Panc1 (cell line): ENCODE results near the gene ERF. TPM values are rescaled to one million over a fixed set of nuclear protein-coding genes. Genes with fewer than 3 reads are reported as not detected.
A peak's percentile ranks its signal among the peaks of the same experiment; 100 is the strongest.

Experiments used
- ATAC-seq: fragments of 200-7000 bp; cut with Tn5 transposase; 2 replicates; pipeline ENCODE4 v1.9.1; 2020; ENCODE audit warnings: mild to moderate bottlenecking, moderate library complexity
- BruUV-seq: library from RNA; stranded (reverse); fragments of 400-500 nt; replicated peaks from 2 replicates; lab custom pipeline; 2021; lab: Mats Ljungman, UMichigan
- CTCF ChIA-PET: fragments of 300-600 bp; sonication (Branson Sonifier 250); formaldehyde crosslinking; loops from one replicate; lab custom pipeline; 2022; ENCODE audit warnings: antibody characterized with exemption; lab: Charles Lee
- POLR2A ChIA-PET: fragments of 300-600 bp; sonication (Branson Sonifier 250); formaldehyde crosslinking; loops from one replicate; lab custom pipeline; 2022; ENCODE audit warnings: antibody characterized with exemption; lab: Charles Lee
- DNase-seq: peaks from one replicate; pipeline ENCODE4 v3.0.0-alpha.2; 2010; ENCODE audit warnings: low read depth, low spot score
- H3K27ac ChIP-seq: 2 replicates; pipeline ENCODE4 v1.5.1; 2011; ENCODE audit warnings: mild to moderate bottlenecking, low read length, inconsistent platforms
- H3K27me3 ChIP-seq: fragments of 200-500 bp; sonication (Bioruptor generic); 2 replicates; pipeline ENCODE4 v1.6.0; 2014; ENCODE audit warnings: low read length, inconsistent platforms; ENCODE audit not compliant: control insufficient read depth, insufficient read depth
- H3K36me3 ChIP-seq: fragments of 200-500 bp; sonication (Bioruptor generic); 2 replicates; pipeline ENCODE4 v1.5.1; 2014; ENCODE audit warnings: inconsistent platforms, mild to moderate bottlenecking, low read length, moderate library complexity; ENCODE audit not compliant: control insufficient read depth, insufficient read depth
- H3K4me1 ChIP-seq: 2 replicates; pipeline ENCODE4 v1.5.1; 2011; ENCODE audit warnings: inconsistent platforms, mild to moderate bottlenecking, low read length, moderate library complexity; ENCODE audit not compliant: control insufficient read depth, insufficient read depth
- H3K4me3 ChIP-seq, 2 experiments: 2 replicates each; pipeline ENCODE4 v1.5.1; 2011 to 2012; ENCODE audit warnings: low read depth in 2 of 2, low read length in 2 of 2, mild to moderate bottlenecking in 2 of 2, inconsistent platforms in 1 of 2, moderate library complexity in 1 of 2
- H3K9me3 ChIP-seq: fragments of 200-500 bp; sonication (Bioruptor generic); 2 replicates; pipeline ENCODE4 v1.5.1; 2014; ENCODE audit warnings: low read depth, mild to moderate bottlenecking, inconsistent platforms, low read length, moderate library complexity; ENCODE audit not compliant: control insufficient read depth, insufficient read depth
- POLR2AphosphoS5 ChIP-seq: IDR thresholded peaks from 2 replicates; pipeline ENCODE4 v1.6.1; 2012; ENCODE audit warnings: mild to moderate bottlenecking, low read depth, low read length, moderate library complexity
- SIN3A ChIP-seq: IDR thresholded peaks from 2 replicates; pipeline ENCODE4 v1.6.1; 2012; ENCODE audit warnings: low read depth, mild to moderate bottlenecking, low read length, moderate library complexity, borderline replicate concordance; ENCODE audit not compliant: insufficient read depth
- TCF7L2 ChIP-seq: IDR thresholded peaks from 2 replicates; pipeline ENCODE4 v1.6.1; 2011; ENCODE audit warnings: mild to moderate bottlenecking, low read depth, low read length, inconsistent platforms
- in situ Hi-C: cut with HindIII; loops from 2 replicates; pipeline ENCODE4 v1.10.0; 2016; ENCODE audit warnings: low sequenced_read_pairs, low pct_unique_long_range_greater_than_20kb
- intact Hi-C: fragments of 100-400 bp; cut with micrococcal nuclease; formaldehyde crosslinking; loops from one replicate; pipeline ENCODE4 v1.10.0; 2022; ENCODE audit not compliant: unreplicated experiment
- total RNA-seq: library from RNA; stranded (reverse); gene quantifications from one replicate; pipeline ENCODE4 v1.2.1, GENCODE V29; 2021; ENCODE audit not compliant: unreplicated experiment
- TF ChIP-seq, protein P1 (sequence below): fragments of 450-650 bp; IDR thresholded peaks from 2 replicates; pipeline ENCODE4 v1.5.1; 2017; ENCODE audit warnings: mild to moderate bottlenecking
- TF ChIP-seq, protein P2 (sequence below), 2 experiments: IDR thresholded peaks; 2 replicates each; pipeline ENCODE4 v1.6.1; 2011 to 2012; ENCODE audit warnings: low read depth in 2 of 2, control low read depth in 1 of 2, low read length in 1 of 2, mild to moderate bottlenecking in 1 of 2, moderate library complexity in 1 of 2; ENCODE audit not compliant: insufficient read depth in 1 of 2

Gene ERF
- total RNA-seq, 1 experiment from 2014 or later: 85.7 TPM

DNA sequence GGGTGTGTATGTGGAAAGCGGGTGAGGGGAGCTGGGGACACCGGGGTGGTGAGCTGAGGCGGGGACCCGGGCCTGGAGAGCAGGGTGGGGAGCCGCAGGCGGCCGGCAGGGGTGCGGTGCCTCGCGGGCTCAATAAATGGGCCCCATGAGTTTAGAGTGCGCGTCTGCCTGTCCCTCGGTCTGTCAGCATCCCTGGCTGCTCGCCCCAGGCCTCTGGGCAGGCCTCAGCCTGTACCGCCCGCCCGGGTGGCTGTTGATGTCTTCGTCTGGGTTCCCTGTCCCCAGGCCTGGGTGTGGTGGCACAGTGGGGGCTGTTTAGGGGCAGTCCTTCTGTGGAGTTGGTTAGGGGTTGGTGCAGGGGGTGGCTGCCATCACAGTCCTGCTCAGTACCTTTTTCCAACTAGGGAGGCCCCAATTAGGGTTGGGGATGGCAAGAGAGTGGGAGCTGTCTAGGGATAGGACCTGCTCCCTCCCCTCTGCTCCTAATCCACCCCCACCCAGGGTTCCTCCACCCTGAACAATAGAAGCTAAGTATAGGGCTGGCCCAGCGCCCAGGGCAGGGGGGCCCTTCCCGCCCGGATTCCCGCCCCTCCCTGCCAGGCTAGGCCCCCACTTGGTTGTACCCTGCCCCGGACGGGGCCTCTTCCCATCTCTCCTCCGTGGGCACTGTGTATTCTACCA is 26.4 kb upstream of the ERF start:
- peaks cover 51% of the 10 kb centered on the region for H3K4me1 ChIP-seq
- ChIA-PET CTCF (interaction anchor here (2.6 kb wide), 1 partner anchor 35 kb away, joined by 38 read pairs; no protein-coding TSS in a partner anchor), POLR2A (interaction anchor here (0.6 kb wide), 1 partner anchor 31 kb away, joined by 5 read pairs; no protein-coding TSS in a partner anchor)
- H3K36me3 ChIP-seq: no peaks in the 10 kb centered on the region
- H3K4me3 ChIP-seq: peak overlapping the region; percentile 40 to 58
- H3K9me3 ChIP-seq: no peaks in the 10 kb centered on the region
- DNase-seq: no peak
- intact Hi-C loops (loop anchor here (5.0 kb wide), 1 partner anchor 34 kb away; no protein-coding TSS in a partner anchor), in situ Hi-C loops (no loop called here)
- peak overlapping the region; percentile 92 for H3K27ac ChIP-seq
- no TSS peak for BruUV-seq
- TF ChIP-seq, protein P1, sequence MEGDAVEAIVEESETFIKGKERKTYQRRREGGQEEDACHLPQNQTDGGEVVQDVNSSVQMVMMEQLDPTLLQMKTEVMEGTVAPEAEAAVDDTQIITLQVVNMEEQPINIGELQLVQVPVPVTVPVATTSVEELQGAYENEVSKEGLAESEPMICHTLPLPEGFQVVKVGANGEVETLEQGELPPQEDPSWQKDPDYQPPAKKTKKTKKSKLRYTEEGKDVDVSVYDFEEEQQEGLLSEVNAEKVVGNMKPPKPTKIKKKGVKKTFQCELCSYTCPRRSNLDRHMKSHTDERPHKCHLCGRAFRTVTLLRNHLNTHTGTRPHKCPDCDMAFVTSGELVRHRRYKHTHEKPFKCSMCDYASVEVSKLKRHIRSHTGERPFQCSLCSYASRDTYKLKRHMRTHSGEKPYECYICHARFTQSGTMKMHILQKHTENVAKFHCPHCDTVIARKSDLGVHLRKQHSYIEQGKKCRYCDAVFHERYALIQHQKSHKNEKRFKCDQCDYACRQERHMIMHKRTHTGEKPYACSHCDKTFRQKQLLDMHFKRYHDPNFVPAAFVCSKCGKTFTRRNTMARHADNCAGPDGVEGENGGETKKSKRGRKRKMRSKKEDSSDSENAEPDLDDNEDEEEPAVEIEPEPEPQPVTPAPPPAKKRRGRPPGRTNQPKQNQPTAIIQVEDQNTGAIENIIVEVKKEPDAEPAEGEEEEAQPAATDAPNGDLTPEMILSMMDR: no peak
- TF ChIP-seq TCF7L2: no peak
- no peak for TF ChIP-seq POLR2AphosphoS5
- TF ChIP-seq, protein P2, sequence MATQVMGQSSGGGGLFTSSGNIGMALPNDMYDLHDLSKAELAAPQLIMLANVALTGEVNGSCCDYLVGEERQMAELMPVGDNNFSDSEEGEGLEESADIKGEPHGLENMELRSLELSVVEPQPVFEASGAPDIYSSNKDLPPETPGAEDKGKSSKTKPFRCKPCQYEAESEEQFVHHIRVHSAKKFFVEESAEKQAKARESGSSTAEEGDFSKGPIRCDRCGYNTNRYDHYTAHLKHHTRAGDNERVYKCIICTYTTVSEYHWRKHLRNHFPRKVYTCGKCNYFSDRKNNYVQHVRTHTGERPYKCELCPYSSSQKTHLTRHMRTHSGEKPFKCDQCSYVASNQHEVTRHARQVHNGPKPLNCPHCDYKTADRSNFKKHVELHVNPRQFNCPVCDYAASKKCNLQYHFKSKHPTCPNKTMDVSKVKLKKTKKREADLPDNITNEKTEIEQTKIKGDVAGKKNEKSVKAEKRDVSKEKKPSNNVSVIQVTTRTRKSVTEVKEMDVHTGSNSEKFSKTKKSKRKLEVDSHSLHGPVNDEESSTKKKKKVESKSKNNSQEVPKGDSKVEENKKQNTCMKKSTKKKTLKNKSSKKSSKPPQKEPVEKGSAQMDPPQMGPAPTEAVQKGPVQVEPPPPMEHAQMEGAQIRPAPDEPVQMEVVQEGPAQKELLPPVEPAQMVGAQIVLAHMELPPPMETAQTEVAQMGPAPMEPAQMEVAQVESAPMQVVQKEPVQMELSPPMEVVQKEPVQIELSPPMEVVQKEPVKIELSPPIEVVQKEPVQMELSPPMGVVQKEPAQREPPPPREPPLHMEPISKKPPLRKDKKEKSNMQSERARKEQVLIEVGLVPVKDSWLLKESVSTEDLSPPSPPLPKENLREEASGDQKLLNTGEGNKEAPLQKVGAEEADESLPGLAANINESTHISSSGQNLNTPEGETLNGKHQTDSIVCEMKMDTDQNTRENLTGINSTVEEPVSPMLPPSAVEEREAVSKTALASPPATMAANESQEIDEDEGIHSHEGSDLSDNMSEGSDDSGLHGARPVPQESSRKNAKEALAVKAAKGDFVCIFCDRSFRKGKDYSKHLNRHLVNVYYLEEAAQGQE (IDR thresholded peaks at IDR 0.05; ENCODE audit: insufficient read depth in 1 of 2, low read depth in 2 of 2, low read length in 1 of 2): no peak
- no peak for TF ChIP-seq SIN3A
- H3K27me3 ChIP-seq: no peaks in the 10 kb centered on the region
- ATAC-seq: no peak

DNA sequence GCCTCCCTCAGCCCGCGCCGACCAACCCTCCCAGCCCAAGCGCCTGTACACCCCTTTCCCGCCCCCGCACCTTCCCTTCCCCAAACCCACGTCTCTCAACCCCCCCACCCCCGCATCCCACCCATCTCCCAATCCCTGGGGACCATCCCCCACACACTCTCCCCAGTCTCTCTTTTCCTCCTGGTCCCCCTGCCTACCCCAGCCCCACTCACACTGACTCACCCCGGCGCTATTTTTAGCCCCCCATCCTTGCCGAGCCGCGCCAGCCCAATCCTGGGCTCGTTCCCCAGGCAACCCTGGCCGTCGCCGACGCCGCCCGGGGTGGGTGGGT is 25.9 kb upstream of the ERF start:
- H3K4me3 ChIP-seq: peak overlapping the region; percentile 58 to 70
- DNase-seq (no peak), ATAC-seq (no peak)
- CTCF ChIA-PET: interaction anchor here (2.6 kb wide), 1 partner anchor 34 kb away, joined by 38 read pairs; no protein-coding TSS in a partner anchor
- H3K27me3 ChIP-seq: no peaks in the 10 kb centered on the region
- in situ Hi-C loops (no loop called here), intact Hi-C loops (loop anchor here (5.0 kb wide), 1 partner anchor 33 kb away; no protein-coding TSS in a partner anchor)
- no peaks in the 10 kb centered on the region for H3K9me3 ChIP-seq
- POLR2A ChIA-PET: no interaction called here
- H3K27ac ChIP-seq: peak overlapping the region; percentile 79; the same call in 1 of the 2 replicates
- peaks cover 46% of the 10 kb centered on the region for H3K4me1 ChIP-seq
- TF ChIP-seq SIN3A (no peak), TCF7L2 (no peak), POLR2AphosphoS5 (no peak)
- TF ChIP-seq, protein P2 (IDR thresholded peaks at IDR 0.05; ENCODE audit: insufficient read depth in 1 of 2, low read depth in 2 of 2, low read length in 1 of 2): no peak
- TF ChIP-seq, protein P1: no peak
- no peaks in the 10 kb centered on the region for H3K36me3 ChIP-seq
- no TSS peak for BruUV-seq
